SKM-1 (cell line): ENCODE measurements around the gene SUSD2.
"Not testable (repeated sequence)": the region's sequence is repeated elsewhere in the genome, so short reads cannot be mapped to it uniquely, and the experiment has no call there.

Experiments used
- DNase-seq: peaks from one replicate; lab custom pipeline; 2025; ENCODE audit not compliant: unreplicated experiment; lab: John Stamatoyannopoulos, UW

SUSD2 gene

DNA sequence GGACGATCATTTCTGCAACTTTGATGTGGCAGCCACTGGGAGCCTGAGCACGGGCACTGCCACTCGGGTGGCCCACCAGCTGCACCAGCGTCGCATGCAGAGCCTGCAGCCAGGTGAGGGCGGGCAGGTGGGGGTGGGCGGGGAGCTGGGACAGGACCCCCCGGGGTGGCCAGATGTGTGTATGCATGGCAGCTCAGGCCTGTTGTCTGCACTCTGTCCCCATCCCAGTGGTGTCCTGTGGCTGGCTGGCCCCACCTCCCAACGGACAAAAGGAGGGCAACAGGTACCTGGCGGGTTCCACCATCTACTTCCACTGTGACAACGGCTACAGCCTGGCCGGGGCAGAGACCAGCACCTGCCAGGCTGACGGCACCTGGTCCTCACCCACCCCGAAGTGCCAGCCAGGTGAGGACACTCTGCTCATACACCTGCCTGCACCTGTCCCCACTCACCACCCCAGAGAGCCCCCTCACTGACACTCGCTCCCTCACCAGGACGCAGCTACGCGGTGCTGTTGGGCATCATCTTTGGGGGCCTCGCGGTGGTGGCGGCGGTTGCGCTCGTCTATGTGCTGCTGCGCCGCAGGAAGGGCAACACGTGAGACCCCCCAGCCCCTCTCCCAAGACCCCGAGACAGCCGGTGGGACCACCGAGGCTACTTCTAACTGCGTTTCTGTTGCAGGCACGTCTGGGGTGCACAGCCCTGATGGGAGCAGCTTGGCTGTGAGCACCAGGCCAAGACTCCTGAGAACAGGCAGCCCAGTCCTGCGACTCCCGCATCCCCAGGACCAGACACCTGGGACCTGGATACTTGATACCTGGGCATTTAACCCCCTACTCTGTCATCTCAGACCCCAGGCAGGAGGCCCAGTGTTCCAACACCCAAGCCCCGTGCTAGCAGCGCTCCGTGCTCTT, 6.7 kb downstream of the SUSD2 start:
- no peak for DNase-seq

DNA sequence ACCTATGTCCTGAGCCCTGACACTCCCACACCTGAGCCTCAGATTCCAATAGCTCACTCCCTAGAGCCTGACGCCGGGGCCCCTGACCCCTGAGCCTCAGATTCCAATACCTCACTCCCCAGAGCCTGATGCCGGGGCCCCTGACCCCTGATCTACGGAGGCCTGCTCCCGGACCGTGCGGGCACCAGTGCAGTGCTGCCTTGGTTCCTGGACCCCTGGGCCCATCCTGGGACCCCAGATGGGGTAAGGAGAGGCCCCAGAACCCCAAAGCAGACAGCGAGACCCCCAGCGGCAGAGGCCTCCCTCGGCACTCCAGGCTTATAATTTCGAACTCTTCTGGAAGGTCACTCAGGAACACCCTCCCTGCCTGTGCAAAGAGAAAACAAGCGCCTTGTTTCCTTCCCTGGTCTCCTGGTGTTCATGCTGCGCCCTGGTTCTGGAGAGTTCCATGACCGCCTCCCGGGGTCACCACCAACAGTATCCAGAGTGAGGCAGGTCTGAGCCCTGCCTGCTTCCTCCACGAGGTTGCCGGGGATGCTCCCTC, 7.5 kb downstream of the SUSD2 start:
- no peak for DNase-seq

DNA sequence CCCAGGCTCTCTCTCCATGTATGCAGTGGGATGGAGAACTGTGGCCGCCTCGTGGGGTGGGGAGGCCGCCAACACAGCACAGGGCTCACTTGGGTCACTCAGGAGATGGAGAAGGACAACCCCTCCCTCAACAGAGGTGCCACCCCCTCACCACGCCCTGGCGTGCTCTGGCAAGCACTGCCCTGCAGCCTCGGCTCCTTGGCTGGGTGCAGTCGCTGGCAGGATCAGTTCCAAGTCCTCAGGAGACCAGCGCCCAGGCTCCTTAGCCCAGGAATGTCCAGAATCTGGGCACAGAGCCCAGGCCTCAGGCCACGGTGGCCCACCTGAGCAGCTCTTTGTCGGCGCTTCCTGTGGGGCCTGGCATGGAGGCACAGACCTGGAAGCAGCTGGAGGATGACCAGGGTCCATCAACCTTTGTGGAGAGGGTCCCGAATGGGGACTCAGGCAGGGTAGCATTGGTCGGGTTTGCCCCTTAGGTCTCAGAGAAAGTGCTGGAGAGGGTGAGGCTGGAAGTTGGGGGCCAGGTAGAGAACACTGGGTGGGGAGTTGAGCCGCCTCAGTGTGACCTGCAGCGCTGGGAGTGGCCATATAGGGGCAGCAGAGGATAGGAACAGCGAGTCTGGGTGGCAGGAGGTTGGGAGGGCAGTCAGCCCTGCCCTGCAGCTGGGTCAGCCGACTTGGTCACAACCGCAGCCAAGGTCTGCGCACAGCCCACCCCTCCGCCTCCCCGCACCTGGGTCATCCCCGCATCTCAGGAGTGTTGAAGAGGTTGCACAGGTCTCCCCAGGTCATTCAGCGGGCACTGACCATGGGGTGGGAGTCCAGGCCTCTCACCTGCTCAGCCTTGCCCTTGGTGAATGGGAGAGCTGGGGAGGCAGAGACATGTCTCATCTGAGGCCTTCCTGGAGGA, 8.2 kb downstream of the SUSD2 start:
- DNase-seq: peak; percentile 21

DNA sequence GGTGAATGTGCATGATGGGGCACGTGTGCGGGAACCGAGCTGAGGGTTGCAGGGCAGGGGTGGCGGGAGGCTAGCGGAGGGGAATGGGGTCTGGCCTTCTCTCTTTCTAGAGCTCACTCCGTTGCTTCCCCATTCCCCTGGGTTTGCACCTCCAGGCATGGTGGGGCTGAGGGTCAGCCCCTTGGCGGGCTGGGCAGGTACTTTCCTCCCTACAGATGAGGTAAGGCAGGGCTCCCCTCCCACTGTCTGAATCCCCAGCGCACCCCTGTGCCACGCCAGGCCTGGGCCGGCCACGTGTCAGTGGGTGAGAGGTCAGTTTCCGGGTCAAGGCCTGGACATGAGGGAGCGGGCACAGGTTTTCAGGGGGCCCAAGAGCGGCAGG, 8.9 kb downstream of the SUSD2 start:
- no peak for DNase-seq

DNA sequence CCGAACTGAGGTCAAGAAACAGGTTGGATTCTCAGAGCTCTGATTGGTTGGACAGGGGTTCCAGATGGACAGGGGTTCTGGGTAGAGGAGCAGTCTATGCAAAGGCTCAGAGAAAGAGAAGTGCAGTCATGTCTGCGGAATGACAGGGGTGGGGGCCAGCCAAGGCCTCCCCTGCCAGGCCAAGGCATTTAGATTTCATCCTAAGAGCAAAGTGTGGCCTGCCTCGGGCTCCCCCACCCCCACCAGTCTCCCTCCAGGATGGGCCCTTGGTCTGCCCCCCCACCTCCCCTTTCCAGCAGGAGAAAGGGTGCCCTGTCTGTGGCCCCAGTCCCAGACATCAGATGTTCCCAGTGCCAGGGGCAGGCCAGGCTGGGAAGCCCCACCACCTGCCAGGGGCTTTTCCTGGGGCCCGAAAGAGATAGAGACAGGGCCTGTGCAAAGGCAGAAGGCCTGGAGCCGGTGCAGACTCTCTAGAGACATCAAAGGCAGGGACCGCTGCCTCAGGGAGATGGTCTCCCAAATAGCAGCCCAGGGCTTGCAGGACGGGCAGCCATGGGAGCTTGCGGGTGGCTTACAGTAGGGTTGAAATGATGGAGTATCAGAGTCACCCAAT, 9.4 kb downstream of the SUSD2 start:
- DNase-seq: no peak

DNA sequence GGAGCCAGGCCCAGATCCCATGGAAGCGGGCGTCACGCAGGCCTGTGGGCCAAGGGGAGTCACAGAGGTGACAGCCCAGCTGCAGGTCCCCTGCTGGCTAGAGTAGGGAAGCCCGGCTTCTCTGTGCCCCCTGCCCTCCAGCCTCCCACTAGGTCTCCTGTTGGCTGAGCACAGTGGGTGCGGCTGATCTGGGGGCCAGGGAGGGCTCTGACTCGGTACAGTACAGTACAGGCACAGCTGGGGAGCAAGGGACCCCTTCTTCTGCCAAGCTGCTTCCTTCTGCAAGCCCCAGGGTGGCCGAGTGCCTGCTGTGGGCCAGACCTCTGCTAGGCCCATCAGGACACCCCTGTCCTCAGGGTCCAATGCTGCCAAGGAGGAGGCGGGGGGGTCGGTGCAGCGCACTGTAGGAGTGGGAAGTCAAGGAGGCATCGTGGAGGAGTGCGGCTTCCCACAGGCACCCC, 10.1 kb downstream of the SUSD2 start:
- no peak for DNase-seq

DNA sequence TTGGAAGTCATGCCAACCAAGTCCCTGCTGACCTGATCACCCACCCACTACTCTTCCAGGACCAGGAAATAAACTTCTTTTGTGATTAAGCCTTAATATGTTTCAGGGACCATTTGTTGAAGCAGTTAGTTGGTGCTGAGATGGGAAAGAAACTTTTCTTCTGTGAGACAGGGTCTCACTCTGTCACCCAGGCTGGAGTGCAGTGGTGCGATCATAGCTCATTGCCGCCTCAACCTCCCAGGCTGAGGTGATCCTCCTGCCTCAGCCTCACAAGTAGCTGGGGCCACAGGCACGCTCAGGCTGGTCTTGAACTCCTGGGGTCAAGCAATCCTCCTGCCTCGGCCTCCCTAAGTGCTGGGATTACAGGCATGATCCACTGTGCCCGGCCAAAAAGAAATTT, 10.6 kb downstream of the SUSD2 start:
- no peak for DNase-seq

DNA sequence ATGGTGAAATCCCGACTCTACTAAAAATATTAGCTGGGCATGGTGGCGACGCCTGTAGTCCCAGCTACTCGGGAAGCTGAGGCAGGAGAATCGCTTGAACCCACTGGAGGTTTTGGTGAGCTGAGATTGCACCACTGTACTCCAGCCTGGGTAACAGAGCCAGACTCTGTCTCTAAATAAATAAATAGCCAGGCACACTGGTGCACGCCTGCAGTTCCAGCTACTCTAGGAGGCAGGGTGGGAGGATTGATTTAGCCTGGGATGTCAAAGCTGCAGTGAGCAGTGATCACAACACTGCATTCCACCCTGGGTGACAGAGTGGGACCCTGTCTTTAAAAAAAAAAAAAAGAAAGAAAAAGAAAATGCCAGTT, 17.4 kb downstream of the SUSD2 start:
- no peak for DNase-seq

DNA sequence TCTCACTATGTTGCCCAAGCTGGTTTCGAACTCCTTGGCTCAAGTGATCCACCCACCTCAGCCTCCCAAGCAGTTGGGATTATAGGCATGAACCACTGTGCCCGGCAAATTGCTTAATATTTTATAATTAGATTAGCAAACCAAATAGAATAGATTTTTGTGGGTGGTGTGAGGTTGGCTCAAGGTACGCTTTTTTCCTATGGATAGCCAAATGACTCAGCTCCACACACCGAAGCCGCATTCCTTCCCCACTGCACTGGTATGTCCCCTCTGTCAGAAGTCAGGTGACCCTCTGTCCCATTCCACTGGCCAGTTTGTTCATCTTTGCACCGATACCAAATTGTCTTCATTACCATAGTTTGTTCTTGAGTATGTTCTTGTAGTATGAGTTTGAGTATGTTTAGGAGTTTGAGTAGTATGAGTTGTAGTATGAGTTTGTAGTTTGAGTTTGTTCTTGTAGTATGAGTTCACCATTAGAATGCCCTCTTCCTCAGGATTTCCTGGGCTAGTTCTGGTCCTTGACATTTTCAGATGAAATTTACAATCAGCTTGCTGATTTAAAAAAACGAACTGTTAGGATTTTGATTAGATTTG, 19.4 kb downstream of the SUSD2 start:
- DNase-seq: no peak

DNA sequence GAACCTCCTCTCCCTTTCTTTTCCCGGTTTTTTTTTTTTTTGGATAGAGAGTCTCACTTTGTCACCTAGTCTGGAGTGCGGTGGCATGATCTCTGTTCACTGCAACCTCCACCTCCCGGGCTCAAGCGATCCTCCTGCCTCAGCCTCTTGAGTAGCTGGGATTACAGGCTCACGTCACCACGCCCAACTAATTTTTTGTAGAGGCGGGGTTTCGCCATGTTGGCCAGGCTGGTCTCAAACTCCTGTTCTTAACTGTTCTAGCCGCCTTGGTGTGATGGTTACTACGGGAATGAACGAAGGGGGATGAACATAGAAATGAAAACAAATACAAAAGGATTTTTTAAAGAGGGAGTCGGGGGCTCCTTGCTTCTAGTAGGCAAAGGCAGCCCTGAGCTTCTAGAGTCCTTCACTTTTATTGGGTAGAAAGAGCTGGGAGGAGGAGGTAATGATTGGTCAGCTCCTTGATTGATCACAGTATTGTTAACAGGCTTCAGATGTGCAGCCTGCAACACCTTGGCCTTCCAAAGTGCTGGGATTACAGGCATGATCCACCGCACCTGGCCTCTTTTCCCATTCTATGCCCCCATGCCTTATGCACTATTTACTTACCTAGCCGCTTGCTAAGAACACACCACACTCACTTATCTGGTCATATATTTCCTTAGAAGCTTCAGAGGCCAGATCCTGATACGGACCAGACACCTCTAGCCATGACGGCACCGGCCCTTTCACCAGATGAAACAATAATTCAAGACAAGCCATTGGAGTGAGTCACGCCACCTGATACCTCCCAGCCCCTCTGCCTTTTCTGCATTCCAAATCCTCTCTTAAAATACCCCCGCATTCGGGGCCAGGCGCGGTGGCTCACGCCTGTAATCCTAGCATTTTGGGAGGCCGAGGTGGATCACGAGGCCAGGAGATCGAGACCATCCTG, 20.7 kb downstream of the SUSD2 start:
- no peak for DNase-seq

DNA sequence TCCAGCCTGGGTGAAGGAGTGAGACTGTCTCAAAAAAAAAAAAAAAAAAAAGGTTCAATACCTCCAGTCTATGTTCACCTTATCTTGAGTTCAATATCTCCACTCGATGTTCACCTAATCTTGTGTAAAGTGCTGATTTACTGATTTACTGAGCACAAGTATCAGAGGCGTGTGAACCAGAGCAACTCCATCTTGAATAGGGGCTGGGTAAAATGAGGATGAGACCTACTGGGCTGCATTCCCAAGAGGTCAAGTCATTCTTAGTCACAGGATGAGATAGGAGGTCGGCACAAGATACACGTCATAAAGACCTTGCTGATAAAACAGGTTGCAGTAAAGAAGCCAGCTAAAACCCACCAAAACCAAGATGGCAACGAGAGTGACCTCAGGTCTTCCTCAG, 22.6 kb downstream of the SUSD2 start:
- not testable (repeated sequence) for DNase-seq

DNA sequence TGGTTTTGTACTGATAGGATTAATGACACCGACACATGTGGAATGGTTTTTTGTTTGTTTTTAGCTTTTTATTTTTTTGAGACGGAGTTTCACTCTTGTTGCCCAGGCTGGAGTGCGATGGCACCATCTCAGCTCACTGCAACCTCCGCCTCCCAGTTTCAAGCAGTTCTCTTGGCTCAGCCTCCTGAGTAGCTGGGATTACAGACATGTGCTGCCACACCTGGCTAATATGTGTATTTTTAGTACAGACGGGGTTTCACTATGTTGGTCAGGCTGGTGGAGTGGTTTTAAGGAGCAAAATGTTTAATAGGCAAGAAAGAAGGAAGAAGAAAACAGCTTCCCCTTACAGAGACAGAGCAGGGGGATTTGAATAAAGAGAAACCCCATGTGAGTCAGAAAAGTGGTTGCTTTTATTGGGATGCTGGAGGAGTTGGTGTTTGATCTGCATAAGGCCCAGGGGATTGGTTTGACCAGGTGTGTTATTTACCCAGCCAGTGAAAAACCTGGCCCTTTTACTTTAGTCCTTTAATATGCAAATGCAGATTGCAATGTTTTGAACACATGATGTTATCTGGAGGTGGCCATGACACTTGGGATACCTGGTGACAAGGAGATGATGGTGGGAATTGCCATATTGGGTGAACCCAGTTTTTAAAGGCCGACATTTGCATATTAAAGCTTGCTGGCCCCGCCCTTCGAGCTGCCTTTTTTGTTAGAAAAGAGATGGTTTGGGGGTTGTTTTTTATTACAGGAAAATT, 24.3 kb downstream of the SUSD2 start:
- no peak for DNase-seq

DNA sequence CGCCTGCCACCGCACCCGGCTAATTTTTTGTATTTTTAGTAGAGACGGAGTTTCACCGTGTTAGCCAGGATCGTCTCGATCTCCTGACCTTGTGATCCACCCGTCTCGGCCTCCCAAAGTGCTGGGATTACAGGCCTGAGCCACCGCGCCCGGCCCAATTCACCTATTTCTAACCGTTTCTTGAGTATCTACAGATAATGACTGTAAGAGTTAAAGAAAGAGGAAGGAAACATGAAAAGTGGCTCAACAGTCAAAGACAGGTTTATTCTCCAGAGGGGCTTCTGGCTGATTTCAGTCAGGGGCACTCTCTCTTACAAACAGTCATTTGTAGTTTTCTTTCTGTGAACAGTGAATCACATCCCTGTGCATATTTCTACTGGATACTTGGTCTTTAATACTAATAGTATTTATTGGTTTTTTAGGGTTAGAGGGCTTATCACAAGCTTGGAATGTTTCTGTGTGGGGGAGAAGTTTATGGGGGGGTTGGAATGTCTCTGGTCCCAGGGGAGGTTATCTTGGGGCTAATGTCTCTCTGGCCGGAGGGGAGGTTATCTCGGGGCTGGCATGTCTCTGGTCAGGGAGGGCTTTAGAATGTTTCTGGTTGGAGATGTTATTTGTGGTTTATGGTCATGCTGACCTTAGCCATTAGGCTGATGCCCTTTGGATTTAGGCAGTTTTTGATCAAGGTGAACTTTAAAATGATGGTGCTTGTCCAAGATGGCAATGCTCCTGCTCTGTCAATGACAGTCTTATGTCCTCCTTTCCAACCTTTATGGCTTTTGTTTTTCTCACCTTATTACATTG, 25.4 kb downstream of the SUSD2 start:
- DNase-seq: peak; percentile 14

DNA sequence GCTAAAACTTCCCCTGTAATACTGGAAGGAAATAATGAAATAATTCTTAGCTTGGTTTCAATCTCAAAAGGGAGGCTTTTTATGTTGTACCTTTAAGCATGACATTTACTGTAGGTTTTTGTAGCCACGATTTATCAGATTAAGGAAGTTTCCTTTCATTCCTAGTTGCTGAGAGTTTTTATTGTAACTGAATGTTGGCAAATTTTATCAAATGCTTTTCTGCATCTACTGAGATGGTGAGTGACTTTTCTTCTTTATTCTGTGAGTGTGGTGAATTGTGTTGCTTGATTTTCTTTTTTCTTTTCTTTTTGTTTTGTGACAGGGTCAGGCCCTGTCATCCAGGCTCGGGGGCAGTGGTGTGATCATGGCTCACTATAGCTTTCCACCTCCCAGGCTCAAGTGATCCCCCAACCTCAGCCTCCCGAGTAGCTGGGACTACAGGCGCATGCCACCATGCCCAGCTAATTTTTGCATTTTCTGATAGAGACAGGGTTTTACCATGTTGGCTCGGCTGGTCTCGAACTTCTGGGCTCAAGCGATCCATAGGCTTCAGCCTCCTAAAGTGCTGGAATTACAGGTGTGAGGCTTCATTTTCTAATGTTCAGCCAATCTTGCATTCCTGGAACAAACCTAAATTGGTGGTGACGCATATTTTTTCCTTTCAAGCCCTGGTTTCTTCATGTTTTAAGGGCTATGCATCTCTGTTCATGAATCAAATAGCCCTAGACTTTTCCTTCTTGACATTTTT, 26.2 kb downstream of the SUSD2 start:
- DNase-seq: no peak

DNA sequence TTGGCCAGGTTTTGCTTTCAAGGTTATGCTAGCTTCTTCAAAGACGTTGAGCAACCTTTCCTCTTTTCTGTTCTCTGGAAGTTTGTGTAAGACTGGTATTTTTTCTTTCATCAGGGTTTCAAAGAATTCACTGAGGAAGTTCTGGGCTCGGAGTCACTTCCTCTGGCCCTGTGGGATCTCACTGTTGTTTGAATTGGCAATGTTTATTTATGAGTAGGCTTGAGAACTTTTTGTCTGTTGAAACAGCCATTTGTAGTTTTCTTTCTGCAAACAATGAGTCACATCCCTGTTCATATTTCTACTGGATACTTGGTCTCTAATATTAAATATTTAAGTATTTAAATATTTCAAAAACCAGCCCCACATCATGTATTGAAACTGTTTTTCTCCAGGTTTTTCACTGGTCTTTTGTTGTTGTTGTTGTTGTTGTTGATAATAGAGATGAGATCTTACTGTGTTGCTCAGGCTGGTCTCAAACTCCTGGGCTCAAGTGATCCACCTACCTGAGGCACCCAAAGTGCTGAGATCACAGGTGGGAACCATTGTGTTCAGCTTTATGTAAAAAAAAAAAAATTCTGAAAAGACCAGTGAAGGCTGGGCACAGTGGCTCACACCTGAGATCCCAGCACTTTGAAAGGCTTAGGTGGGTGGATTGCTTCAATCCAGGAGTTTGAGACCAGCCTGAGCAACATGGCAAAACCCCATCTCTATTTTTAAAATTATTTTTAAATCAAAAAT, 26.9 kb downstream of the SUSD2 start:
- DNase-seq: peak; percentile 80

DNA sequence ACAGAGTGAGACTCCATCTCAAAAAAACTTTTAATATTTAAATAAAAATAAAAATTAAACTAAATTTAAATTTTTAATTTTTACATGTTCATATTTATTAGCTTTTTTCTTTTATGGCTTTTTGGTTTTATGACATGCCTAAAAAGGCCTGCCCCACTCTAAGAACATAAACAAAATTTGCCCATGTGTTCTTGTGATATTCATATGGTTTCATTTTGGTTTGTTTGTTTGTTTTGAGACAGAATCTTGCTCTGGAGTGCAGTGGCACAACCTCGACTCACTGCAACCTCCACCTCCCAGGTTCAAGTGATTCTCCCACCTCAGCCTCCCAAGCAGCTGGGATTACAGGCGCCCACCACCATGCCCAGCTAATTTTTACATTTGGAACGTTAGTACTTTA, 27.7 kb downstream of the SUSD2 start:
- DNase-seq: no peak

DNA sequence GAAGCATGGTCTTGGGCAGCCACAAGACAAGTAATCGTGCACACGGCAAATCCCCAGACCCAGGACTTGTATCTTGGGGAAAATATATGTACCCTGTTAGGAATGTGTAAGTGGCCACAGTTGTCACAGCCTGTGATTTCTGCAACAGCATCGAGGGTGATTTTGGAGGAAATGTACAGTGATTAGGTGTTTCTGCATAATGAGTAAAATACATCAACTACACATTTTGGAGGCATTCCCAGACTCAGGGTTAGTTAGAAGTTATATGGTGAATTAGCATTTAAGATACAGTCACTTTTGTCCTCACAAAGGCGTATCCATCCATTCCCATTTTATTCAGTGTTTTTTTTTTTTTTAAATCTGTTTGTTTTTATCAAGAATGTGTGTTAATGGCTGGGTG, 28.4 kb downstream of the SUSD2 start:
- DNase-seq: no peak
